ENCODE data around the gene HK1. TPM values are rescaled to one million over a fixed set of nuclear protein-coding genes. Genes with fewer than 3 reads are reported as not detected.
"Not testable (repeated sequence)": the region's sequence is repeated elsewhere in the genome, so short reads cannot be mapped to it uniquely, and the experiment has no call there.

HK1 gene
- total RNA-seq, 2 experiments from 2014 or later = 213 to 220 TPM

- ChIA-PET CTCF (interaction anchor here (1.2 kb wide), 1 partner anchor 10 kb away, joined by 3 read pairs; no protein-coding TSS in a partner anchor), POLR2A (no interaction called here)
- H3K4me1 Mint-ChIP-seq (ENCODE audit: low read depth) = no peaks in the 10 kb centered on the region
- intact Hi-C loops (cut with micrococcal nuclease) = no loop called here
- no peaks in the 10 kb centered on the region for H3K9me3 Mint-ChIP-seq
- H3K27me3 Mint-ChIP-seq = no peaks in the 10 kb centered on the region
- DNase-seq = no peak
- H3K4me3 Mint-ChIP-seq = no peak overlapping the region
- H3K27ac Mint-ChIP-seq = no peak overlapping the region
- no peaks in the 10 kb centered on the region for H3K36me3 Mint-ChIP-seq
Observed at GRCh38 chr10:69443354-69443753, 165.1 kb downstream of the HK1 start.

GRCh38 chr10:69445041-69445440, 166.7 kb downstream of the HK1 start:
- no peak overlapping the region for H3K4me3 Mint-ChIP-seq
- no peaks in the 10 kb centered on the region for H3K27me3 Mint-ChIP-seq
- peaks cover 5% of the 10 kb centered on the region for H3K4me1 Mint-ChIP-seq (ENCODE audit: low read depth)
- no peak for DNase-seq
- H3K36me3 Mint-ChIP-seq = no peaks in the 10 kb centered on the region
- H3K9me3 Mint-ChIP-seq = no peaks in the 10 kb centered on the region
- ChIA-PET POLR2A (no interaction called here), CTCF (interaction anchor here (1.0 kb wide), 1 partner anchor 70 kb away, joined by 3 read pairs; no protein-coding TSS in a partner anchor)
- intact Hi-C loops (cut with micrococcal nuclease) = no loop called here
- no peak overlapping the region for H3K27ac Mint-ChIP-seq

GRCh38 chr10:69446229-69446628, 167.9 kb downstream of the HK1 start:
- H3K4me1 Mint-ChIP-seq (ENCODE audit: low read depth) = peaks cover 8% of the 10 kb centered on the region
- ChIA-PET POLR2A (no interaction called here), CTCF (interaction anchor here (1.1 to 2.4 kb wide), 3 partner anchors 14 to 183 kb away, joined by 3 to 6 read pairs (median 5); no protein-coding TSS in a partner anchor)
- no peak overlapping the region for H3K4me3 Mint-ChIP-seq
- no peak for DNase-seq
- H3K9me3 Mint-ChIP-seq = no peaks in the 10 kb centered on the region
- intact Hi-C loops (cut with micrococcal nuclease) = no loop called here
- H3K27ac Mint-ChIP-seq = no peak overlapping the region
- H3K36me3 Mint-ChIP-seq = no peaks in the 10 kb centered on the region
- H3K27me3 Mint-ChIP-seq = no peaks in the 10 kb centered on the region

GRCh38 chr10:69446650-69447151, 168.4 kb downstream of the HK1 start:
- peaks cover 8% of the 10 kb centered on the region for H3K4me1 Mint-ChIP-seq (ENCODE audit: low read depth)
- CTCF ChIA-PET = interaction anchor here (0.6 to 2.4 kb wide), 5 partner anchors 15 to 671 kb away, joined by 3 to 6 read pairs (median 3); no protein-coding TSS in a partner anchor
- H3K27me3 Mint-ChIP-seq = no peaks in the 10 kb centered on the region
- H3K36me3 Mint-ChIP-seq = no peaks in the 10 kb centered on the region
- intact Hi-C loops (cut with micrococcal nuclease) = no loop called here
- no peaks in the 10 kb centered on the region for H3K9me3 Mint-ChIP-seq
- POLR2A ChIA-PET = no interaction called here
- no peak overlapping the region for H3K4me3 Mint-ChIP-seq
- no peak overlapping the region for H3K27ac Mint-ChIP-seq
- DNase-seq = no peak

GRCh38 chr10:69449841-69450240, 171.5 kb downstream of the HK1 start:
- H3K4me3 Mint-ChIP-seq = no peak overlapping the region
- H3K4me1 Mint-ChIP-seq (ENCODE audit: low read depth) = peaks cover 14% of the 10 kb centered on the region
- H3K36me3 Mint-ChIP-seq = no peaks in the 10 kb centered on the region
- DNase-seq = peak; percentile 59
- ChIA-PET CTCF (interaction anchor here (0.6 to 3.4 kb wide), 13 partner anchors 8 to 207 kb away, joined by 3 to 19 read pairs (median 4); no protein-coding TSS in a partner anchor), POLR2A (no interaction called here)
- no peaks in the 10 kb centered on the region for H3K9me3 Mint-ChIP-seq
- no peaks in the 10 kb centered on the region for H3K27me3 Mint-ChIP-seq
- intact Hi-C loops (cut with micrococcal nuclease) = loop anchor here (5.0 kb wide), 1 partner anchor 57 kb away; no protein-coding TSS in a partner anchor
- H3K27ac Mint-ChIP-seq = no peak overlapping the region

- POLR2A ChIA-PET, H3K4me3 Mint-ChIP-seq, H3K9me3 Mint-ChIP-seq, H3K27me3 Mint-ChIP-seq, H3K27ac Mint-ChIP-seq, H3K36me3 Mint-ChIP-seq, DNase-seq: not testable (repeated sequence)
- CTCF ChIA-PET = interaction anchor here (0.6 to 3.4 kb wide), 13 partner anchors 8 to 208 kb away, joined by 3 to 19 read pairs (median 4); no protein-coding TSS in a partner anchor
- intact Hi-C loops (cut with micrococcal nuclease) = loop anchor here (5.0 kb wide), 1 partner anchor 57 kb away; no protein-coding TSS in a partner anchor
- peaks cover 14% of the 10 kb centered on the region for H3K4me1 Mint-ChIP-seq (ENCODE audit: low read depth)
Observed at GRCh38 chr10:69450395-69450794, 172.1 kb downstream of the HK1 start.

GRCh38 chr10:69451209-69451783, 173.0 kb downstream of the HK1 start, which contains the start of gene TSPAN15:
Gene TSPAN15 (plus strand): TSS chr10:69451465. CDS start chr10:69451595, 130 bp downstream.
- CTCF ChIA-PET = interaction anchor here (0.9 to 3.4 kb wide), 6 partner anchors 13 to 57 kb away, joined by 3 to 19 read pairs (median 4); no protein-coding TSS in a partner anchor
- Mint-ChIP-seq H3K36me3 (no peaks in the 10 kb centered on the region), H3K4me3 (peak within 1 kb of the TSS; percentile 82), H3K27me3 (no peaks in the 10 kb centered on the region), H3K4me1 (ENCODE audit: low read depth) (peaks cover 14% of the 10 kb centered on the region), H3K27ac (no peak within 1 kb of the TSS), H3K9me3 (no peaks in the 10 kb centered on the region)
- peak; percentile 88 for DNase-seq
- intact Hi-C loops (cut with micrococcal nuclease) = loop anchor here (5.0 kb wide), 1 partner anchor 56 kb away; no protein-coding TSS in a partner anchor
- POLR2A ChIA-PET = interaction anchor here (1.0 kb wide), 1 partner anchor 10 kb away, joined by 3 read pairs; no protein-coding TSS in a partner anchor

Other genes starting within 250 kb of the HK1 start
- gene SRGN, start 190.4 kb upstream of the HK1 start, total RNA-seq = 100 to 1,000 TPM; 949 to 966 TPM
- gene VPS26A, start 154.3 kb upstream of the HK1 start, total RNA-seq = 10 to 100 TPM; 44.6 to 51.4 TPM
- gene SUPV3L1, start 98.3 kb upstream of the HK1 start, total RNA-seq = 10 to 100 TPM; 45.0 to 47.6 TPM
- gene HKDC1, start 58.2 kb upstream of the HK1 start, total RNA-seq = 1 to 10 TPM in 1 of 2 experiments, under 1 TPM in 1; 0.67 to 1.1 TPM
- gene TACR2, start 138.4 kb downstream of the HK1 start, total RNA-seq = not detected
- gene TSPAN15, start 173.0 kb downstream of the HK1 start, total RNA-seq = 1 to 10 TPM; 2.5 to 3.1 TPM